Measurements from ENCODE around the gene DAB2IP.

DAB2IP gene

DNA sequence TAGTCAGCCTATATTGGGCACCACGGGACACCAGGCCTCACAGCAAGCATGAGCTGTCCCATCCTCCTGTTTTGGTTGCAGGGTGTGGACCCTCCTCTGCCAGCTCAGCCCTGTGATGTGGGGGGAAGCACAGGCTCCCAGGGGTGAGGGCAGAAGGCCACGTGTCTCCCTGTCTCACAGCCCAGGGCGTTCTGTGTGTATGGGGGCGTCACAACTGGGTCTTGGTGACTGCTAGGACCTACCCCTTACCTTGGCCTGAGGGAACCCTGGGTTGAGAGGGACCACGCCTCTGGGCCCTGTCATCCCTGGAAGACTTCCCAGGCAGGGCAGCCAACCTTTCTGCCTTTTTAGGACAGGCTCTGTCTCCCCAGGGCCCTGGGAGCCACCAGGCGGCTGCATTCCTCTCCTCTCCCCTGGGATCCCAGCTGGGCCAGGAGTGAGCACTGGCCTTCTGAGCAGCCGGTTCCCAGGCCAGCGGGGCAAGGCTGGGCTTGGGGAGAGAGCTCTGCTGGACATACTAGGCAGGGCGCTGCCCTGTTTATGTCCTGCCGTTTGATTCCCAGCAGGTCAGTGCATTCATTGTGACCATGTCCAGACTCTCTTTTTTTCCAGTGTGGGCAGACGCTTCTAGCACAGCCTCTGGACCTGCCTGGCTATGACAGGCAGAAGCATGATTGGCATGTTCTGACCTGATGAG lies 97.4 kb downstream of the DAB2IP start:
- DNase-seq, result no peak

DNA sequence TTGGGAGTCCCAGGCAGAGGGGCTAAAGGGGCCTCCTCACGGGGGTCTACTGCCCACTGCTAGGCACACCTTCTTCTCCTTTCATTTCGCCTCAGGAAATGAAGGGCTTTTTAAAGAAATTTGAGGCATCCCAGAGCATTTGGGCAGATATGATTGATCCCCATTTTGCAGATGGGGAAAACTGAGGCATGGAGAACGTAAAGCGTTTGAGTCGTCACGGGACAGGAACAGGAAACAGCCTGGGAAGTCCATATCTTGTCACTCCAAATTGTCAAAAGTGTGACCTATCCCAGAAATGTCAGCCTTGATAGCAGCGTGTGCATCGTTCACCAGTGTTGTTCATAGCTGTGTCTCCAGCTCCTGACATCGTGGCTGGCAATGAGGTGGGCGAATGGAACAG lies 98.2 kb downstream of the DAB2IP start:
- DNase-seq, result no peak

DNA sequence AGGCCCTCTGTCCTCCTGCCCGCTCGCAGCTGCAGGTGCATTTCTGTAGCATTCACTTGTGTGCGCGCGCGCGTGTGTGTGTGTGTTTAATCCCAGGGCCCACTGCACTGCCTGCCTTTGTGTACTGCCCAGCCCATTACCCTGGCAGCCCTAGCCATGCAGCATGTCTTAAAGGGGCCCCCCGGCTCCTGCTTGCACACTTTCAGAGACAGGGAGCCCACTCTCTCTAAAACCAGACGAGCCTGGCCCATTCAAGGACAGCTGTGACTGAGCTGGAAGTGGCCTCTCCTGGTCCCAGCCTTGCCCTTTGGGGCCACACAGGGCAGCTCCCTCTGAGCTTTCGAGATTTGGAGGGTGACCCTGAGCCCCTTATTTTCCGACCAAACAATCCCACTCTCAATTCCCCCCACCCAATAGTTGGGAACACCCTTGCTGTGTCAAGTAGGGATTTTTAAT lies 98.9 kb downstream of the DAB2IP start:
- no peak for DNase-seq

DNA sequence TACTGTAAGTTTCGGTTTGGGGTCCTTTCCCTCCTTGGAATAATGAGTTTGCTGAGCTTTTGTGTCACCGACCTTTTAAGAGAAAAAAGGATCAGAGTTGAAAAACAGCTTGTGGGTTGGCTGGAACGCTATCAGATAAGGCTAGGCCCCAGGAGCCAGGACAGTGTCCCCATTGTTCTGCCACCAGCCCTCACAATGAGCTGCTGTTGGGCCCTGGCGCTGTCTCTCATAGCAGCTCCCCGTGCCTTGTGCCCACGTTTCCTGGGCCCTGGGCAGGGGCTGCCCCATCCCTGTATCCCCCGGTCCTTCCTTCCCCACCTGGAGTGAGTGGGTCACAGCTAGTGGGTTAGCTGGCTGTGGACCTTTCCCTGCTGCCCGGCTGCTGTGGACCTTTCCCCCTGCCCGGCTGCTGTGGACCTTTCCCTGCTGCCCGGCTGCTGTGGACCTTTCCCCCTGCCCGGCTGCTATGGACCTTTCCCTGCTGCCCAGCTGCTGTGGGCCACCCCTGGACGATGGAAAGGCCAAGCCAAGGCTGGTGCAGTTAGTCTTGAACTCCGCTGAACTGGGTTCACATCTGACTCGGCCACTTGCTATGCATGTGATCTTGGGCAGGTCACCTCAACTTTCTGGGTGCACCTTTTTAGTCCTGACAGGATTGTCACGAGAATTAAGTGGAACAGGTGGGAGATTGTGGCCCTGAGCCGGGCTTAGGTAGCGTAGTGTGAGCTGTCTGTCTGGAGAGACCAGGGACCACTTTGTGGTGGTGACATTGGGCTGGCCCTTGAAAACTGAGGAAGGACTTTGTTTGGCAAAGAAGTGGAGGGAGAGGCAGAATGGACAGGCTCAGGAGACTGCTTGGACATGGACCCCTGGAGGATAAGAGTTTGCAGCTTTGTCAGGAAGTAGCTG lies 99.5 kb downstream of the DAB2IP start:
- no peak for DNase-seq

DNA sequence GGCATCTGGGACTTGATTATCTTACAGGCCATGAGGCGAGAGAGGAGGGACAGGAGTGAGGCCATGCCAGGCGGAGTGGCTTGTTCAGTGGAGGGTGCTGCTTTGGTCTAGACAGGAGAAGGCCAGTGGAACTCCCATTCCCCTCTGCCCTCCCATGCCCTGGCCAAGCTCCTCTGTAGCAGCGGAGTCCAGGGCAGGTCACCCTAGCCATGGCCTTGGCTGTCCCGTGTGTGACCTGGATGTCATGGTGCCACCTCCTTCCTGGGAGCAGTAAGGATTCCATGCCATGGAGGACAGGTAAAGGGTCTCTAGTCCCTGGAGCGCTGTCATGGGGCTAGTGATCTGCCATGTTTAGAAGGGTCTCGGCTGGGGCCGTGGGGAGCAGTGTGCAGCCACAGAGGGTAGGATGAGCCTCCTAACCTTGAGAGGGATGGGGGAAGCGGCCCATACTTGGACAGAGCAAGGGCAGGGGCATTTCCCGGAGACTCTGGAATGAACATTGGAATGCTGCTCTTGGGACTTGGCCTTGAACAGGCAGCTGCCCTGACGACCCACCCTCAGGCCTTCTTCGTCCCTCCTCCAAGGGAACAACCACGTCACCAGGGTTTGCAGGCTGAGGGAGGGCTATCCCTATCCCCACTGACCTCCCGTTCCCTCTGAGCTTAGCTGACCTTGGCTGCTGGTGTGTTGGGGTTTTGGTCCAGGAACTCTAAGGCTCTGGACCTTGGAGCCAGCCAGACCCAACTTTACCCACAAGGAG lies 100.4 kb downstream of the DAB2IP start:
- DNase-seq, result no peak

DNA sequence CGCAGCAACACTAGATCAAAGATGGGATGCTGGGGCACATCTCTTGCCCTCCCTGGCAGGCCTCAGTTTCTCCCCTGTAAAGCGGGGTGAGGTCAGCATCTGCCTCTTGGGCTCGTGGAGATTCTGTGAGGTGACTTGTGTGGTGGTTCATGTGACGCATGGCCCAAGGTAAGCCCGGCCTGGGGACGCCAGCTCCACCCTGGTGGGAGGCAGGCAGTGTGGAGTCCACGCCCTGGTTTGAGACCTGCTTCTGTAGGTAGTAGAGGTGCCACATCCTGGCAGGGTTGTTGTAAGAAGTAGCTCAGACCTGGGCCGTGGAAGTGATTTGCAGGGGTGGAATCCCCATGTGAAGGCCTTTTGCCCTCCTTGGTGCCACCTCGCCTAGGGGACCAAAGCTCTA lies 101.5 kb downstream of the DAB2IP start:
- no peak for DNase-seq

DNA sequence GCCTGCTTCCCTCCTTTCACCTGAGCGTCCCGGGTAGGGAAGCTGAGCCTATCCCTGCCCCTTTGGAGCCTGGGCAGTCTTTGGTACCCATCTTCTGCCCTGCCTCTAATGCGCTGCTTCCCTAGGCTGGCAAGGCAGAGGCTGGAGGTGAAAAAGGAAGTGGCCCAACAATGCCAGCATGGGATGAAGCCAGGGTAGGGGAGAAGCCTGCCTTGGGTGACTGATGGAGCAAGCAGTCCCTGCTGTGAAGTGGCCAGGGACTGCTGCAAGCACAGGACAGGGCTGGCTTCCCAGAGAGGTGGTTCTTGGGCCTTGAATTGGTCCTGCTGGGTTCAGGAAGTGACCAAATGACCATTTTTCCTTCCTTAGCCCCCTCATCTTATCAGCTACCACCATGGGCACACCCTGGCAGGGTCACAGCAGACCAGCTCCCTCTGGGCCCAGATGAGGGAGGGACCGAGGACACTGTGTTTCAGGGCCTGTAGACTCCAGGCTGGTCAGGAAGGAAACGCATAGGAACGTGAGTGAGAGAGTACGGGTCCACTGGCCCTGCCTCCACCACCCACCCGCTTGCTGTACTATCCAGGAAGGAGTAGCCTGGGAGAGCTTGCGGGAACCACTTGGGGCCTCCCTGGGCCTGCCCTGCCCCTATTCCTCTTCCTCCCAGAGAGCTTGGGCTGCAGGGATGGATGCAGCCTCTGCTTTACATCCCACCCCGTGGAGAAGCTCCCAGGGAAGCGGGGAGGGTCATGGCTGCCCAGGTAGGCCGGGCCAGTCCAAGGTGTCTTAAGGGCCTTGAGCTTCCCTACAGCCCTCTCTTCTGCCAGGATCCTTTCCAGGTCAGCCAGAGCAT lies 102.6 kb downstream of the DAB2IP start:
- DNase-seq, result no peak

DNA sequence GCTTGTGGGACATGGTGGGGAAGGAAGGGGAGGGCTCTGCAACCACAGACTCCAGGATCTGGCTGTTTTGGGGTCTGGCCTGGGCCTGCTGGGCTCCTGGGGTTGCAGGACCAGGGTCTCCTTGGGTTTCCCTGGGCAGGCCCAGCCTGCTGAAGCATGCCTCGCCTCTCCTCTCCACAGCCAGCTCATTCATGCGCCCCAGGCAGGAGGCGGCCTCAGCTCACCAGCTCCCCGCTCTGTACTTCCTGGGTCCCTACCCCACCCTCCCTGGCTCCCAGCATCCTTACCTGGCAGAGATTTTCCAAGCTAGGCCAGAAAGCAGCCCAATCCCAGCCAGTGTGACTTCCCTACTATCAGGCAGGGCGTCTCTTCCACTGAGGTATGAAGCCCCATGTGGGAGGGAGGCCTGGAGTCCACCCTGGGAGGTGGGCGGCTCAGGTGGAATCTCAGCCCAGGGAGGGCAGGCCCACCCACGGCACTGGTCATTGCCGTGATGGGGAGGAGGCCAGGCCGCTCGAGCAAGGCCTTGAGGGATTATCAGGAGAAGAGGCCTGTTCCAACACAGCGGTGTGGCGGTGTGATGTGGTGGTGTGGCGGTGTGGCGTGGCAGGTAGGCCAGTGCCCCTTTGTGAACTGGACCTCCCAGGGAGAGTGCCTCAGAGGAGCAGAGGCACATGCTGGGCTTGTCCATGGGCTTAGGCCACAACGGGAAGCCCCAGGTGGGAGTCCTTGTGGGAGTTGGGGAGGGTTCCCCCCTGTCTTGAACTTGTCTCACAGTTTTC lies 103.4 kb downstream of the DAB2IP start:
- no peak for DNase-seq

DNA sequence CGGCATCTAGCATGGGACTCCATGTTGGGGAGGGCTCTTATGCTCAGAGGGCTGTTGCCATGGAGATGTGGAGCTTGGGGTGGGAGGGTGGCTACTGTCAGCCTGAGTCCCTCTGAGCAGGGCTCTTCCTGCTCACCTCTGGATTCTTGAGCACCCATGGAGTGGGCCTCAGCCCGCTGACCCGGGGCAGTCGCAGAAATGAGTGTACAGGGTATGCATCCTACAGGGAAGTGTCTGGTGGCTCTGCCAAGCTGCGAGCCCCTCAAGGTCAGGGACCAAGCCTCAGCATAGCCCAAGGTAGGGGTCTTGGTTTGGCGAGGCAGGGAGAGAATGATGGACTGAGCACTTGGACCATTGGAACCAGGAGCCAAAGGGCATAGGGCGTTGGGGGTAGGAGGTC lies 104.1 kb downstream of the DAB2IP start:
- DNase-seq, result no peak

DNA sequence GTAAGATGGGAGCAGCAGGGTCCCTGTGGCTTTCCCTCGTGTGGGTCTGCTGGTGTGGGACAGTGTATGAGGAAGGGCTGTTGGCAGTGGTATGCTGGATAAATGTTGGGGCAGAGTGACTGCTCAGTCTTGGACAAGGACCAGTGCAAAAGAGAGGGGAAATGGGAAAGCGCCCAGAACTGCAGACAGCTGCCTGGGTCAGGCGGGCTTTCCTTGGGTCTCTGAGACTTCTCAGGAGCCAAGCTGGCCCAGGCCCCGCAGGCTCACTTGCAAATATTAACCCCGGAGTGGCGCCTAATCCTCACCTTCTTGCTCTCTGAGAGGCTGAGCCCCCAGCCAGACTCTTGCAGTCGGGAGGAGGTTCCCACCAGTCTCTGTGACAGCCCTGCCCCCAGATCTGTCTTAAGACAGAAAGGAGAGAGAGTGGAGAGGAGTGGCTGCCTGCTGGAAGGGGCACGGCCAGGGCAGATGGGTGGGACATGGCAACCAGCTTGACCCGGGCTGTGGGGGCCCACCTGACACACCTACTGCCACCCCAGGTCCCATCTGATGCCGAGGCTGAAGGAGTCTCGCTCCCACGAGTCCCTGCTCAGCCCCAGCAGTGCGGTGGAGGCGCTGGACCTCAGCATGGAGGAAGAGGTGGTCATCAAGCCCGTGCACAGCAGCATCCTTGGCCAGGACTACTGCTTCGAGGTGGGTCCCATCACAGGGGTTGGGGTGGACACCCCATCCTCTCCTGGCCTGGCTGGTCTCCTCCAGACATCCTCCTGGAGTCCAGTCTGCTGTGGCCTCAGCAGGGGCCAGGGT lies 105.2 kb downstream of the DAB2IP start:
- DNase-seq, result no peak

DNA sequence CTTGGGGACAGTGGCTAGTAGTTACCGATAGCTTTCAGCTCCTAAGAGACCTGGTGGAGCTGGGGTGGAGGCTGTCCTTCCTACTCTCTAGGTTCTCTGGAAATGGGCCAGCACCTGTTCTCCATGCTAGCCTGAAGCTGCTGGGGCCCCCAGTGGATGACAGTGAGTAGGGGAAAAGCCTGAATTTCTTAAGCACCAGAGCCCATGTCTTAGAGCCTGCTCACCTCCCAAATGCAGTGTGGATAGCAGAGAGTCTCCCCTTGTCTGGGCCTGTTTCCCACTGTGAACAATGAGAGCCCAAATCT lies 105.8 kb downstream of the DAB2IP start:
- DNase-seq, result no peak

DNA sequence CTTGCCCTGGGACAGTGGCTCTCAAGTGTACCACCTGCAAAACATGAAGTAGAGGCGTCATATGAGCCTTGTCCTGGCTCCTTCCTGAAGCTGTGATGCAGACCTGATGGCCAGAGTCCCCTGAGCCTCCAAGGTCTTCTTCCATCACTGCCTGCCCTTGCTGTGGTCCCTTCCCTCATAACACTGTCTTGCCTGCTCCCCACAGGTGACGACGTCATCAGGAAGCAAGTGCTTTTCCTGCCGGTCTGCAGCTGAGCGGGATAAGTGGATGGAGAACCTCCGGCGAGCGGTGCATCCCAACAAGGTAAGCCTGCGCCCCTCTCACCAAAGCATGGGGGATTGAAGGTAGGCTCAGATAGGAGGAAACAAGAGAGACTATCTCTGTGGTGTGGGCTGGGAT lies 107.3 kb downstream of the DAB2IP start:
- DNase-seq, result no peak

DNA sequence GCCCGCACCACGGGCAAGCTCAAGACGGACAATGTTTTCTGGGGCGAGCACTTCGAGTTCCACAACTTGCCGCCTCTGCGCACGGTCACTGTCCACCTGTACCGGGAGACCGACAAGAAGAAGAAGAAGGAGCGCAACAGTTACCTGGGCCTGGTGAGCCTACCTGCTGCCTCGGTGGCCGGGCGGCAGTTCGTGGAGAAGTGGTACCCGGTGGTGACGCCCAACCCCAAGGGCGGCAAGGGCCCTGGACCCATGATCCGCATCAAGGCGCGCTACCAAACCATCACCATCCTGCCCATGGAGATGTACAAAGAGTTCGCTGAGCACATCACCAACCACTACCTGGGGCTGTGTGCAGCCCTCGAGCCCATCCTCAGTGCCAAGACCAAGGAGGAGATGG lies 108.6 kb downstream of the DAB2IP start:
- no peak for DNase-seq

DNA sequence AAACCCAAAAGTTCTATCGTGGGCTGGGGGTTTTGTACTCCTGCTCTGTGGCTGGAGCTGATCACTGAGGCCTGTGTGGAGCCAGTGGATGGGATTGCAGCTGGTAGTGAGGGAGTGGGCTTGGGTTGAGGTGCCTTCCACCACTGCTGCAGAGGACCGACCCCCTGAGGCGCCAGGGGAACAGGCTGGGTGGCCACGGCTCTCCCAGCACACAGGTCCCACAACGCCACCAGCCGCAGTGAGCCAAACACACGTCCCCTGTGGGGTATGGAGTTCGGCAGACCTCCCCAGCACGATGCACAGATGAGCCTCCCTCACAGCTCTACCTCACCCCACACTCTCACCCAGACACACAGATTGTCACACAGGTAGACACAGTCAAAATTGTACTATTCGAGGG lies 109.1 kb downstream of the DAB2IP start:
- no peak for DNase-seq

DNA sequence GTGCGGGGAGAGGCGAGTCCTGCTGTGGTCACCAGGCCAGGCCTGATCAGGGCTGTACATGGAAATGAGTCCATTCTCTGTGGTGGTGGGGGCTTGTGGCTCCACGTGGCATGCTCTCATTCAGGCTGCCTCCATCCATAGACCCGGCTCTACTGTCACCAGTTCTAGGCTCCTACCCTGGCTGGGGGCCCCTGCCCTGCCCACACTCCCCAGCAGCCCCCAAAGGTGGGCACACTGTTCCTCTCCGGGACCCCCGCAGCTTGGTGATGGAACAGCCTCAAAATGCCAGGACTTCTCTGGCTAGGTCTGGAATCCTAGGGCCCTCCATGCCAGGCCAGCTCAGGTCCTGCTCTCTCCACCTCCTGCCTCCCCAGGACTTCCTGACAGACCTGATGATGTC lies 111.7 kb downstream of the DAB2IP start:
- DNase-seq, result no peak

DNA sequence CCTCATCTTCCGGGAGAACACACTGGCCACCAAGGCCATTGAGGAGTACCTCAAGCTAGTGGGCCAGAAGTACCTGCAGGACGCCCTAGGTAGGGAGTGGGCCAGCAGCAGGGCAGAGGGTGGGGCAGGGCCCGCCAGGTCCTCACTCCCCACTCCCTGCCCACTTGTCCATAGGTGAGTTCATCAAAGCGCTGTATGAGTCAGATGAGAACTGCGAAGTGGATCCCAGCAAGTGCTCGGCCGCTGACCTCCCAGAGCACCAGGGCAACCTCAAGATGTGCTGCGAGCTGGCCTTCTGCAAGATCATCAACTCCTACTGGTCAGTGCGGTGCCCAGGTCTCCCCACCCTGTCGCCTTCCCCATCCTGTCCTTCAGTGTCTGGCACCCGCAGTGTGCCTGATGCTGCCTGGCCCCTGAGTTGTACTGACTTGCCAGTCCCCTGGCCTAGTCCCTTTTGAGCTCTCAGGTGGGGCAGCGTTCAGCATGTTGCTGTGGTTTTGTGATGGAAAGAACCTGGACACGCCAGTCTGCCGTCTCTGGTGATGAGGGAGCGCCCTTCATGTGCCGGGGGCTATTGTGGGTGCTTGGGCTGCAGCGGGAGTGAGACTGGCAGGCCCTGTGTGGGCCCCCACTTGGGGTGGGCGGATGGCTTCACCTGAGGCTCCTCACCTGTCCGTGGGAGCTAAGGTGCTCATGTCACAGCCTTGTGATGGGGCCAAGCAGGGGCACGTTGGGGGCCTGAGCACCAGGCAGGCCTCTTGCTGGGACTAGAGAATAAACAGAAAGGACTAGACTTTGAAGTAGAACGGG lies 112.3 kb downstream of the DAB2IP start:
- DNase-seq, result no peak

DNA sequence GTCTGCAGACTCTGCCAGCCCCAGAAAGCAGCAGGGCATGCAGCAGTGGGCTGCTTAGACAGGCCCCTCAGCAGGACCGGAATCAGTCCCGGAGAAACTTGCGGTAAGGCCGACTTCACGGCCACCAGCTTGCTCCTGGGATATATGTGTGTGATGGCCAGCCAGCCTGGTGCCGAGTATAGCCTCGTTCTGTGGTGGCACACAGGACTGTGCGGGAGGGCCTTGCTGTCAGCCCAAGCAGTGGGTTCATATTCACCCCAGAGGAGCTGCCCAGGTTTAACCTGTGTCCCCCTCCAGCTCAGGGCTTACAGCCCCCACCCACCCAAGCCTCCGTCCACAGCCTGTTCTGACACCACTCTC lies 112.9 kb downstream of the DAB2IP start:
- no peak for DNase-seq

DNA sequence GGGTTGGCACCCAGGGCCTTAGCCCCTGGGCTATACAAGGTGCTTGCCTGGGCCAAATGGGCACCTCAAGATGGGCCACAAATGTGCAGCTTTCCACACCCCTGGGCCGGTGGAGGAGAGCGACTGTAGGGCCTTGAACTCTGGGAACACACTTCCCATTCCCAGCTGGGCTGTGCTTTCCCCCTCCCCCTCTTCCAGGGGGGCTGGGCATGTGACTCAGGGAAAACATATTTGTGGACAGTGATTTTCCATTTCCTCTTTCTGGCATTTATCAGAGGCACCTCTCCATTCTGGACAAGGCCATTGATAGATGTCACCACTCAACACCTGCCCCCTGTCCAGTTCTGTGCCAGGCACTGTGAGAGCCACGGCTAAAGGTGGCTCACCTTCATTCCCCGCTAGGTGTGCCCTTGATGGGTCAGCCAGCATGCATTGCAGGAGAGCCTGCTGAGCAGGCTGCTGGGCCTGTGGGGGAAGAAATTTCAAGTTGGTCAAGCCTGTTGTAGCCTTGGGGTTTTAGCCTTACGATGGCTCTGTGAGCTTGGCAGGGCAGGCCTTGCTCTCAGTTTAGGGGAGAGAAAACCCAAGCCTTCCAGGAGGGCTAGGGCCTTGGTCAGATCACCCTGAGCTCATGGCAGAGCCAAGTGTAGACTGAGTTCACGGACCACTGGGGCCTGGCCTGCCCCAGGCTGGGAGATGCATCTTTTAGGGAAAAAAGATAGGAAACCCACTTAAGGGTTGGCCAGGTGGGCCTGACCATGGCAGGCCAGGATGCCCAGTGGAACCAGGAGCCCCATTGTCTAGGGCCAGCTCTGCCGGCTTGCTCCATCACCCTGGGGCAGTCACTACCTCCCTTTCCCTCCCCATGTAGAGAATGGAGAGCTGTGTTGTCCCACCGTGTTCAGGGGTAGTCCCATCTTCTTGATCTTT lies 113.9 kb downstream of the DAB2IP start:
- peak; percentile 33 for DNase-seq

DNA sequence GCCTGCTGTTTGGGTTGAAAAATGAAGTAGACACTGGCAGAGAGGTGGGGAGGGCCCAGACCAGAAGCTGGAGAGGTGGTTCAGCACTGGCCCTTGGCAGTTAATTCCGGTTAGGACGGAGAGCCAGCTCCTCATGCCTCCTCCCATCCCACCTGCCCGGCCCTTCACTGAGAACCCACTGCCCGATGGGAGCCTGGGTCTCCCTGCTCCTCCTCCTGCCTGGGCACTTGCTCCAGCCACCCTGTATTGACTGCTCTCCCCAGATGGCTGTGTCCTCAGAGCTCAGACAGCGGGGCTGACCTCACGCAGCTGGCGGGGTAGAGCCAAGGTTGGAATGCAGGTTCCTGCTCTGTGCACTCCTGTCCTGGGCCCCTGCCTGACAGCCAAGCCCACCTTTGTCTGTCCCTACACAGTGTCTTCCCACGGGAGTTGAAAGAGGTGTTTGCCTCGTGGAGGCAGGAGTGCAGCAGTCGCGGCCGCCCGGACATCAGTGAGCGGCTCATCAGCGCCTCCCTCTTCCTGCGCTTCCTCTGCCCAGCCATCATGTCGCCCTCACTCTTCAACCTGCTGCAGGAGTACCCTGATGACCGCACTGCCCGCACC lies 114.7 kb downstream of the DAB2IP start:
- DNase-seq, result no peak
